PC-9 (cell line): ENCODE results near the gene COL18A1.

Experiments
- CTCF ChIP-seq: fragments of 200-600 bp; sonication (generic); conservative IDR thresholded peaks from 2 replicates; pipeline ENCODE4 v1.6.1; 2017; ENCODE audit warnings: mixed run types, antibody characterized with exemption, mild to moderate bottlenecking, moderate library complexity
- EZH2 ChIP-seq: fragments of 200-600 bp; sonication (generic); IDR thresholded peaks from 2 replicates; pipeline ENCODE4 v1.8.0; 2017; ENCODE audit warnings: antibody characterized with exemption, low read depth

DNA sequence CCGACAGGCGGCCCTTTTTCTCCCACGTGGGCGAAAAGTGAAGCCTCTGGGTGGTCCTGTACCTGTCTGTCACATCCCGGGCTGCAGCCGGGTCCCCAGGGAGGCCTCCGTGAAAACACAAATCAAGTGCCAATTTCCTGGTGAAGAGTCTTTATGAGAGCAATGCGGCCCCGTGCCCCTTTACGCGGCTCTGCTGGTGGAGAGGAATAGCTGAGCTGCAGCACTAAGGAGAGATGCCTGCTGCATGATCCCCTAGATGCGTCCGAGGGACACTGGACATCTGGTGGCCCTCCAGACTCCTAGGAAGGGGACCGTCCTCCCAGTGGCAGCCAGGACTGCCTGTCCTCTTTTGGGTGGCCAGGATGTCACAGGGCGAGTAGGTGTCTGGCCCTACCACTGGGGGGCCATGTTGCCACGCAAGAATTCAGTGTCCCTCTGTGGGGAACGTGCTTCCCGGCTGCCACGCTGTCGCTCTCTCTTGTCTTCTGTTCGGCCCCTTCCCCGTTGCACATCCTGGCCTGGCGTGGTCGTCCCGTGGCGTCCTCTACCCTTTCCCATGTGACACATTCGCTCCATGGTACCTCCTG is 38.7 kb downstream of the COL18A1 start:
- TF ChIP-seq CTCF (no peak; the same call in 1 of the 2 replicates), EZH2 (no peak)
